HG03045 (cell line): ENCODE measurements around the gene IDE.
"Not testable (repeated sequence)": the region's sequence is repeated elsewhere in the genome, so short reads cannot be mapped to it uniquely, and the experiment has no call there.

ENCODE experiments used
- ATAC-seq: cut with Tn5 transposase; IDR thresholded peaks from one replicate; pipeline ENCODE4 v1.9.1; 2021; ENCODE audit warnings: mild to moderate bottlenecking, moderate library complexity; ENCODE audit not compliant: unreplicated experiment

IDE gene

DNA sequence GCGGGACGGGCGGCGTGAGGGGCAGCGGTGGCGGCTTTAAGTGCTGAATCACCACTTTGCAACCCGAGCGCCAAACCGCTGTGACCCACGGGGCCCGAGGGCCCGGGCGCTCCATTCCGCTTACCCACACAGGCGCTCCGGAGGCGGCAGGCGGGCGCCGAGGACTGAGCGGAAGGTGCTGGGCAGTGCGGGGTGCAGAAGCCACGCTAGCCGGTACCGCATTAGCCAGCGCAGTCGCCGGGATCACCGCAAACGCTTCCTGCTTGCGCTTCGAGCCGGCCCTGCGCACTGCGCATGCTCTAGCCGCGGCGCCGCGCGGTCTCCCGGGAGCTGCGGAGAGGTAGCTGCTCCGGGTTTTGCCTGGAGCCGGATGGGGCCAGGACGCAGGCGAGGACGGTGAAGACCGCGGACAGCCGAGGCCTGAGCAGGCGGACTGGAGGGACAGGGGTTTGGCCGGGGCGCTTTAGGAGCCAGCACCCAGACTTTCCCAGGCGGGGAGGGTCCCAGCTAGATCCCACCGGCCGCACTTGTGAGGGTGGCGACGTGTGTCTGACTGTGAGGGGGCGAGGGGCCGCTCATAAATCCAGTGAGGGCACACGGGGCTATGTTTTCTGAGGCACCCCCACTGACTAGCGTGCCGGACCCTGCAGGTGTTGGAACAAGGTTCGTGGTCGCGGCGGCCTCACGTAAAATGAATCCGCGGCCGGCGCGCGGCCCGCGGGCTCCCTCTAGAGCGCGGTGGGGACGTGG, at the start of gene IDE:
TSS of gene IDE (minus strand) at position 296 of the 750 bp plus-strand sequence. CDS start at position 222, 74 bp downstream.
- ATAC-seq = peak; percentile 76

DNA sequence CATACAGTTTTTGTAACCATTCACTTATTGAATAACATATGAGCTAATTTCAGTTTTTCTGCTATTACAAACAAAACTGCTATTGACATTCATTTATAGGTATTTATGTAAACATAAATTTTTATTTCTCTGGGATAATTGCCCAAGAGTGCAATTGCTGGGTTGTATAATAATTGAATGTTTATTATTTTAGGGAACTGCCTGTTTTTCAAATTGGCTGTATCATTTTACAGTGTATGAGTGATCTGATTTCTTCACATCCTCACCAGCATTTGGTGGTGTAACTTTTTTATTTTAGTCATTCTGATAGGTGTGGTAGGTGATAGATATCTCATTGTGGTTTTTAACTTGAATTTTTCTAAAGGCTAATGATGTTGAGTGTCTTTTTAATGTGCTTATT, 45.5 kb upstream of the IDE start:
- no peak for ATAC-seq

DNA sequence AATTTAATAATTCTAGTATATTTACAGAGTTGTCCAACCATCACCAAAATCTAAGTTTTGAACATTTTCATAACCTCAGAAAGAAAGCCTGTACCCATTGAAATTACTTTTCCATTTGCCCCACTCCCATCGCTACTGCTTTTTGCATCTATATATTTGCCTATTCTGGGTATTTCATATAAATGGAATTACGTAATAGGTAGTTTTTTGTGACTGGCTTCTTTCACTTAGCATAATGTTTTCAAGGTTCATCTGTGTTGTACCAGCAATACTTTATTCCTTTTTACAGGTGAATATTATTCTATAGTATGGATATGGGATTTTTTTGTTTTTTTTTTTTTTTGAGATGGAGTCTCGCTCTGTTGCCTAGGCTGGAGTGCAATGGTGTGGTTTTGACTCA, 41.6 kb upstream of the IDE start:
- no peak for ATAC-seq

DNA sequence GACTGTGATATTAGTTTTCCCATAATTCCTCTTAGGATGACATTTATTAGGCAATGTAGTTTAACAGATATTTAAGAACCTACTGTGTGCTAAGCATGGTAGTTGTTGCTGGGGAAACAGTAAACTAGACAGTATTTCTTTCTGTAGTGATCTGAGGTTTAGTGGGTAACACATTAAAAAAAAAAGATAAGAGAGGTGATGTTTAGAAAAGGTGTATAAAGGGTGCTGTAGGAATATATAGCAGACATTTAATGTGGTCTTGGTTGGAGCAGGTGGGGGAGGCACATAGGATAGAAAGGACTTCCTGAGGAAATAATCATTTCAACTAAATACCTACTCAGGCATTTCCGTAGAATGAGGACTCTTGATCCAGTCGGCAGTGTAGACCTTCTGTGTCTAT, 30.9 kb upstream of the IDE start:
- no peak for ATAC-seq

DNA sequence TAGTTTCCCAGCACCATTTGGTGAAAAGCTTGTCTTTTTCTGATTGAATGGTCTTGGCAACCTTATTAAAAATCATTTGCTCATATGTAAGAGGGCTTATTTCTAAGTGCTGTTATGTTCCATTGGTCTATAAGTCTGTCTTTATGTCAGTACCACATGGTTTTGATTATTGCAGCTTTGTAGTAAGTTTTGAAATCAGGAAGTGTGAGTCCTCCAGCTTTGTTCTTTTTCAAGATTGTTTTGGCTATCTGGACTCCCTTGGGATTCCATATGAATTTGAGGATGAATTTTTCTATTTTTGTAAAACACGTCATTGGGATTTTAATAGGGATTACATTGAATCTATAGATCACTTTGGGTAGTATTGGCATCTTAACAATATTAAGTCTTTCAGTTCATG, 24.4 kb upstream of the IDE start:
- no peak for ATAC-seq

DNA sequence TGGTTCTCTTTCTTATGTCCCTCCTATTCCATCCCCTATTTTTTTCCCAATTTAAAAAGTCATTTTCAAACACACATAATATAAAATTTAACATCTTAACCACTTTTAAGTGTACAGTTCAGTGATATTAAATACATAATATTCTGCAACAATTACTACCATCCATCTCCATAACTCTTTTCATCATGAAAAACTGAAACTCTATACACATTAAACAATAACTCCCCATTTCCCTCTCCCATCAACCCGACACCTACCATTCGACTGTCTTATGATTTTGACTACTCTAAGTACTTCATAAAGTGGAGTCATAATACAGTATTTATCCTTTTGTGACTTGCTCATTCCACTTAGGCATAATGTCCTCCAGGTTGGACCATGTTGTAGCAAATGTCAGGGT, 21.6 kb upstream of the IDE start:
- no peak for ATAC-seq

DNA sequence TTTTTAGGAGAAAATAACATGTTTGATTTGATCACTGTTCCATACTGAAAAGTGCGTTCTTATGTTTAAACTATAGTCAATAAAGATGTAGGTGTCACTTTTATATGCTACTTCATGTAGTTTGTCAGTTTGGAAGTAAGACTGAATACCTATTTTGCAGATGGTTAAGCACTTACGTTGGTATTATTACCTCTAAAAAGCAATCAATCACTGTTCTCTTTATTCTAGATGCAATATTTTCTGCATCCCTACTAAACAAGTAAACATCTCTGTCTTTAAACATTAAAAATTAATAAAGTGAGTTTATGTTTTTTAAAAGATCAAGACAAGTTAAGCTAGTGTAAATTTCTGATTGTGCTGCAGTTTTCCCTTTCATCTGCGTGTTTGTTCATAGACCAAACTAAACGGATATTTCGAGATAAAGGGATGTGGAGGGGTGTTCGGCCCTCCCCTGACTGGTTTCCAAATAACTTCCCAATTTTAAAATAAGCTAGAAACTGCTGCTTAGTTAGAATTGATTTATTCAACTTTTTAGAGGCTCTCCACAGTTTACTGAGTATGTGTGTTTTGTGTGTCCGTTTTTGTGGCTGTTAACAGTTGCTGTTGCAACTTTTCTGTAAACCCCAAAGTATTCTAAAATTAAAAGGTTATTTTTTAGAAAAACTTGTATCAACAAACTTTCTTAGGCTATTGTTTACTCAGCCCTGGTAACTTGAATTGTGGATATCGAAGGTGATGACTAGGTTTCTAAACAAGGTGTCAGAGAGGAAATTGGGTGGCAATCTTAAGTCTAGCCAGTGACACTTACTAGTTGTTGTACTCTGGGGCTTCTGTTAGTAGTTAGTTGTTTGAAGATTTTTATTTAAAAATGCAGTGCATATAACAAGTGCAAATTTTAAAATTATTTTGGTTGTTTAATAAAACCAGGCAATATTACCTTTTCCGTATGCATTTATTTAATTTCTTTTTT, 20.0 kb upstream of the IDE start:
- ATAC-seq = no peak

DNA sequence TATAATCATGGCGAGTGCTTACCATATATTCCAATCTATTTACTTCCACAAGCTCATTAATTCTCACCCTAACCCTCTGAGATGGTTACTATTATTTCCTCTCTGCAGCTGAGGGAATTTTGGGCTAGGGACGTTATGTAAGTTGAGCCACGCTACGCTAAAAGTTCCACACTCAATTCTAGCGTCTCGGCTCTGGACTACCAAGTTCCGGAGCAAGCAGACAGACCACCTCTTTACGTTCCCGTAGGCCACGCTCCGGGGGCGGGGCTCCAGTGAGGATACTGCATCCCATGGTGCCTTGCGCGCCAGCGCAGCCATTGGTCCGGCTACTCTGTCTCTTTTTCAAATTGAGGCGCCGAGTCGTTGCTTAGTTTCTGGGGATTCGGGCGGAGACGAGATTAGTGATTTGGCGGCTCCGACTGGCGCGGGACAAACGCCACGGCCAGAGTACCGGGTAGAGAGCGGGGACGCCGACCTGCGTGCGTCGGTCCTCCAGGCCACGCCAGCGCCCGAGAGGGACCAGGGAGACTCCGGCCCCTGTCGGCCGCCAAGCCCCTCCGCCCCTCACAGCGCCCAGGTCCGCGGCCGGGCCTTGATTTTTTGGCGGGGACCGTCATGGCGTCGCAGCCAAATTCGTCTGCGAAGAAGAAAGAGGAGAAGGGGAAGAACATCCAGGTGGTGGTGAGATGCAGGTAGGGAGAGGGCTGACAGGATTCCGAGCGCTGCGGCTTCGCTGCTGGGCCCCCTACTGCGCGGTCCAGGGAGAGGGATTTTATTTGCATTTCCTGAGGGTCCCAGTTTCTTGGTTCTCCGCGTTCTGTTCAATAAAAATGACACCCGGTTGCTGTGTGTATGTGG, 19.1 kb upstream of the IDE start, which contains the start of gene KIF11:
TSS of gene KIF11 (plus strand) at position 370 of the 858 bp plus-strand sequence. CDS start at position 616, 246 bp downstream.
- ATAC-seq = peak; percentile 74

DNA sequence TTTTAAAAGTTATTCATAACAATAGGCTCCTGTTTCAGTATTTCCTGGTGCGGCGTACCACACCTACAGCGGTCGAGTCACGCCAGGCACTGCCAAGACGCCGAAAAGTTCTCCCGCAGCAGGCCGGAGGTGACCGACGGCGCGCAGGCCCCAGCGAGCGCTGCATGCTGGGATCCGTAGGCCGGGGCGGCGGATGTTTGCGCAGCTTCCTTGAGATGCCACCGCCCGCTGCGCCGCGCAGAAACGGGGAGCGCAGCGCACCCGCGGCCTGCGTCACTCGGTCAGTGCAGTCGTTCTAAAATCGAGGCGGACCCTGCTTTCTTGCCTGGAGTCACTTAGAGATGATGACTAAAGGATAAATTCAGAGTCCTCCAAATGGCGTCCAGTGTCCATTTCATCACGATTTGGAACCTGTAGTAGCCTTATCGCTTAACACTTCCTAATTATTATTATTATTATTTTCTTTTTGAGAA, 17.7 kb upstream of the IDE start:
- ATAC-seq = peak; percentile 78

DNA sequence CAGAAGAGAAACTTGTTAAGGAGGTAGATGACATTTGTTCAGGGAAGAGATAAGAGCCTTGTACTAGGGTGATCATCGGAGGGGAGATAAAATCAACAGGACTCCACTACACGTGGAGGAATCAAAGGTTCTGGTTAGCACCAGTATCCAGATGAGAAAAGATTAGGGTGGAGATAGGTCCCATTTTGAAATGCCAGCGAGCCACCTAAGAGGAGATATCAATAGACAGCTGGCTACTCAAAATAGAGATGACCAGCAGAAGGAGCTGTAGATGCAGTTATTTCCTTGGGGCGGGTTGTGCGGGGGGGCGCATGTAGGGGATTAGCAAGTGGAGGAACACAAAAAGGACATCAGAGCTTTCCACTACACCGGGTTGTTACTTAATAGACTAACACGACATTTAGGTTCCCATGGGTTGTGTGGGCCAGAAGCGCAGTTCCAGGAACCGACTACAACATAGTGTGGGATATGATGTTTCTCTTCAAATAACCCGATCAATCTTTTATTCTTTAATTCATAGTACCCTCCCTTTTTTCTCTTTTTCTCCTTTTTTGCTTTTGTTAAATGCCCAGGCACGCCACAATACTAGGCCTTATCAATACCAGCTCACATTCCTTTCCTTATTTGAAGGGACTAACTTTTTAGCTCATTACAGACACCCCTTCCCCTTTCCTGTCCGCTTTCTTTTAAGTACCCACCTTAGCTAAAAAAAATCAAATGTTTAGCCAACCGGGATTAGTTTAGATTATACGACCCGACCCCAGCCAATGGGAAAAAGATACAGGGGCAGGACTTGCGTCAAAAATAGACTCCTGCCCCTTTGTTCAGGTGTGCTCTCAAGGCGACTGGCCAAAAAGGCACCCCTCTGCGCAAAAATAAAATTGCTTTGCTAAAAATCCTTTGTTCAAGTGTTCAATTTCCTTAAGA, 17.0 kb upstream of the IDE start:
- ATAC-seq = peak; percentile 16

DNA sequence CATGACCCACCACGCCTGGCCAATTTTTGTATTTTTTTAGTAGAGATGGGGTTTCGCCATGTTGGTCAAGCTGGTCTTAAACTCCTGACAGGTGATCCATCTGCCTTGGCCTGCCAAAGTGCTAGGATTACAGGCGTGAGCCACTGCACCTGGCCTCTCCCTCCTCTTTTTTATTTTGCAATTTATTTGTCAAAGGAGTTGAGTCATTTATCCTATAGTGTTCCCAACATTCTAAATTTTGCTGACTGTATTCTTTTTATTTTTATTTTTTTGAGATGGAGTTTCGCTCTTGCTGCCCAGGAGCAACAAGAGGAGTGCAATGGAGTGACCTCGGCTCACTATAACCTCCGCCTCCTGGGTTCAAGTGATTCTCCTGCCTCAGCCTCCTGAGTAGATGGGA, 8.5 kb upstream of the IDE start:
- not testable (repeated sequence) for ATAC-seq

DNA sequence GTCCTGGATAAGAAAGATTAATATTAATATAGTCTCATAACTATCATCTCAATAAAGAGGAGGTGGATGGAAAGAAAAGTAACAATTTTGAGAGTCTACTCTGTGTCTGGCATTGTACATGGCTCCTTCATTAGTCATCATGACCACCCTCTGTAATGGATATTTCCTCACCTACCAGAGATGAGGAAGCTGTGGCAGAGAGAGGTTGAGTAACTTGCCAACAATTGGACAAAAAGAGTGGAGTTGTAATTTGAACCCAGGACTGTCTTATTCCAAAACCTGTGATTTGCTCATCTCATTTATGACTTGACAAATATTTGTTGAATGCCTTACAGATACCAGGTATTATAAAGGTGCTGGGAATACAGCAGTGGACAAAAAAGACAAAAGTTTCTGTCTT, 2.1 kb upstream of the IDE start:
- ATAC-seq = no peak

DNA sequence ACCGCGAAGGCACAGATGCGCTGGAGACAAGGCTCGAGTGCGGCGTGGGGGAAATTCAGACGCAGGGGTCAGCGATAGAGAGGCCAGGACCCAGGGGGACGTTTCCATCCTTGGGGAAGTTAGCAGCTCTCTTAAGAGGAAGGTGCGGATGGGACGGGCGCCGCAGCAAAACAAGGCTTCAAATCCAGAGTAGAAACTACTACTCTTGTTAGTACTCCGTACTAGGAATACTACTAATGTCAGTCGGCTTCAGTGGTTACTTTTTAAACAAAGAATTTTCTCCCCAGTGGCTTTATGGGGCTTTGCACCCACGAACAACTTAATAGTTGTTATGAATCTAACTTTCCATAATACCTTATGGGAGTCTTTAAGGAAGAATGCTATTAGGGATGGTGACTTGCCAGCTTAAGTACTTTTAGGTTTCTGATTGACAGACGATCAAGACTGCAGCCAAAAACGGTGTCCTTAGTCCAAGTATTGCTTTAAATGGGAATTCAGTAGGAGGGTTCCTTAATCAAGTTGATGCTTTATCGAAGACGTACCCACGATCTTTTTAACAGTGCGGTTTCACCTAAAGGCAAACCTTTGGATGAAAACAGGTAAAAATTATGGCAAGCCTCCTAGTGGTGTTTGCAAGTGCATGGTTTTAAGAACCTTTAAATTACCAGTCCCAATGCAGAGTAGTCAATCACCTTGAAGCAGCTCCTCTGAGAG, 812 bp upstream of the IDE start:
- peak; percentile 17 for ATAC-seq

DNA sequence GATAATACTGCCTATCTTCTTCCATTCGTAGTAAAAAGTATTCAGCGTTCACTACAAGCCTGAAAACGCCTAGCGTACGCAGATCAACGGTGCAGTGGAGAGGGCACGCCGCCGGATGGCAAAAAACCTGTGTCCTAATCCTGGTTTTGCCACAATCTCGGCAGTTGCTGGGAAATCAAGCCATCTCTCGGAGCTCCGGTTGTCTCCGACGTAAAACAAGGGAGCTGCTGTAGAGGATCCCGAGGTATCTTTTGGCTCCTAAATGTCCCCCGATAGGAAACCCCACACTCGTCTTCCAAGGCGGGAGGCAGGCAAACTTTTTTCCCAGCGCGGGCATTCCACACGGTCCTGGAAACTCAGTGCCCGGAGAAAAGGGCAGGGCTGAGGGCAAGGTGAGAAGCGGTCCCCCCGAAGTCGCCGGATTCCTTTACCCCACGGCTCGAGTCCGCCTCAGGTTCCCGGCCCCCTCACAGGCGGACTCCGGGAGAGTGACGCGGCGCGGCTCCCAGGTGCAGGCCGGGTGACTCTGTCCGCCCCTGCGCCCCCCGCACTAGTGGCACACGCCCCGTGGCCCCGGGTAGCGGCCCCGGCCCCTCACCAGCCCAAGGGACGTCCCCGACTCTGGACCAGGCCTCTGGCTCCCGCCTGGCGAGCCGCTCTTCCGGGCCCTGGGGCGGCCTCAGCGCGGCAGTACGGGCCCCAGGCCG, 649 bp downstream of the IDE start:
- ATAC-seq = no peak

DNA sequence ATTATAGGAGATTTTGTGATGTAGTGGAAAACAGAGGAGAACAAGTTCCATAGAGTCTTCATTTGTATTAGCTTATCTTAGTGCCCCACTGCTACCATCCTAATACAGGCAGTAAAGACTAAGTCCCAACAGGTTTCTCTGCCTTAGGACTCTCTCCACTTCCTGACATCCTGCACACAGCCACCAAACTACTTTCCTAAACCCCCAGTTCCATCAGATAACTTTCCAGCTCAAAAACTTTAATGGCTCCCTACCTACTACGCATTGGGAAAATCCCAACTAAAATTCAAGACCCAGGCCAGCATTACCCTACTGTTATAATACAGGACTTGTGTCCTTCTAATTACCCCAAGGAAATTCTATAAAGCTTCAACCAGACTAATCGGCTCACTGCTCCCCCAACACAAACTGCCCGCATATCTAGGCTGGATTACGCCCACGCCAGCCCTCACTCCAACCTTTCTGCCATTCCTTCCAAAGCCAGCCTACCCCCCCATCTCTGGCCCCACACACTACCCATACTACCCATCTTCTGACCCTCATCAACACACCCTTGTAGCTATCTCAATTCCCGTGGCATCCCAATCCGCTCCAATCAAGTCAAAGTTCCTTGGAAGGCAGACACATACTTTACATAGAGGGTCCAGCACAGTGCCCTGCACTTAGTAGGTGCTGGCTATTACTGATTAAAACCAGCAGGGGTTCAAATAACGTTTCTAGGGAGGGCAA, 1.4 kb downstream of the IDE start:
- ATAC-seq = no peak

DNA sequence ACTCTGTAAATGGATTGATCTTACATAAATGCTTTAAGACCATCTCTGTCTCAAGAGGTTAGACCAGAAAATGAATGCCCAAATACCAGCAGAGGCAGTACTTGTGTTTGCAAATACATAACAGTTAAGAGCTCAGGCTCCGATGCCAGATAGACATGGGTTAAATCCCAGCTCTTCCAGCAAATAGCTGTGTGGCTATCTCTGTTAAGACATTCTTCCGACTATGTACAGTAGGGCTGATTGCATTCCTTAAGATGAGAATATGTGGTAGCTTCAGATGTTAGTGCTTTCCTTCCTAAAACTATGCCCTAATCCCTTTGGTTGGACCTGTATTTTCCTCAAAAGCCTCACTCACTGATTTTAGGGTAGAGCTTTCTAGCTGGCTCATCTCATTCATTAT, 2.2 kb downstream of the IDE start:
- ATAC-seq = no peak

DNA sequence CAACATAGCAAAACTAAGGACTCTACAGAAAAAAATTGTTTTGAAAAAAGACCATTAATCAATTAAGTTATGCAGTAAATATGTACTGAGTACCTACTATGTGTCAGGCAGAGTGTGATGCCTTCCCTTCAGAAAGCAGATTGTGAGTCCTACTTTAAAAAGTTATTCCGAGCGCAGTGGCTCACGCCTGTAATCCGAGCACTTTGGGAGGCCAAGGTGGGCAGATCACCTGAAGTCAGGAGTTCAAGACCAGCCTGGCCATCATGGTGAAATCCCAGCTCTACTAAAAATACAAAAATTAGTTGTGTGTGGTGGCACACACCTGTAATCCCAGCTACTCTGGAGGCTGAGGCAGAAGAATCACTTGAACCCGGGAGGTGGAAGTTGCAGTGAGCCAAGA, 4.2 kb downstream of the IDE start:
- not testable (repeated sequence) for ATAC-seq

DNA sequence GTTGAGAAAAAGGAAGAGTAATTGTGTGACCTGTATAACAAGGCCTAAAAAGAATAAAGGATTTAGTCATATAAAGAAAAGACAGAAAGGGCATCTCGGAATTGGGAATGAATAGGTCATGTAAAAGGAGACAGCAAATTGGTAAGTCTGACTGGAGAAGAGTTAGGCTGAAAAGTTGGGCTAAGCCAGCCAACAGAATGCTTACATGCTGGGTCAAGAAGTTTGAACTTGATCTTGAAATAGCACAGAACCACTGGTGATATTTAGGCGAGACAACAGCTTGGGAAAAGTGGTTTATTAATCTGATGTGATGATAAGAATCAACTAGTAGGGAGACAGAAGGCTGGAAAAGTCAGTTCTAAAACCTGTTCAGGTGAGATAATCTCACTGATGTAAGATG, 4.8 kb downstream of the IDE start:
- no peak for ATAC-seq
